Uterus (tissue), 2 donors: ENCODE measurements around the gene AFG1L.

ENCODE experiments used
- CTCF ChIP-seq, 4 experiments: fragments of 200-600 bp in 2 of 4; fragments of 450-650 bp in 2 of 4; sonication (generic) in 2 of 4; IDR thresholded peaks; one replicate each; pipeline ENCODE4 v1.5.1; 2016 to 2019; ENCODE audit warnings: antibody characterized with exemption in 4 of 4, mild to moderate bottlenecking in 2 of 4, moderate library complexity in 1 of 4
- POLR2A ChIP-seq, 2 donors: fragments of 450-650 bp; IDR thresholded peaks; one replicate each; pipeline ENCODE4 v1.6.1; 2016; ENCODE audit warnings: antibody characterized with exemption in 2 of 2, mild to moderate bottlenecking in 1 of 2, moderate library complexity in 1 of 2

- TF ChIP-seq CTCF (IDR thresholded peaks at IDR 0.05) = no peak
- TF ChIP-seq POLR2A (IDR thresholded peaks at IDR 0.05) = no peak
These were observed 157.9 kb downstream of the AFG1L start for GRCh38 chr6:108452711-108453195.
